HepG2 (cell line): Measurements from ENCODE around the gene CHST4. TPM values are rescaled to one million over a fixed set of nuclear protein-coding genes. Genes with fewer than 3 reads are reported as not detected.

Experiments used
- ATAC-seq: fragments of 200-7000 bp; cut with Tn5 transposase; 3 replicates; pipeline ENCODE4 v1.9.1; 2020; ENCODE audit warnings: mild to moderate bottlenecking, moderate library complexity
- BruUV-seq: library from RNA; stranded (reverse); fragments of 400-500 nt; replicated peaks from 2 replicates; lab custom pipeline; 2021; lab: Mats Ljungman, UMichigan
- CTCF ChIA-PET: fragments of 300-600 bp; formaldehyde crosslinking; extraction: SDS; loops from one replicate; lab custom pipeline; 2021; ENCODE audit warnings: low total read pairs, inconsistent platforms, low intra/inter-chr PET ratio; lab: Yijun Ruan, JAX
- POLR2A ChIA-PET: fragments of 350-600 bp; sonication (Branson Sonifier 250); formaldehyde crosslinking; loops from one replicate; lab custom pipeline; 2020; ENCODE audit warnings: antibody characterized with exemption, inconsistent platforms; lab: Yijun Ruan, JAX
- DNase-seq: peaks from one replicate; pipeline ENCODE4 v3.0.0-alpha.2; 2015; ENCODE audit warnings: low spot score
- FAIRE-seq: peaks from 3 replicates; lab custom pipeline; 2011; peaks lifted over from hg19 to GRCh38; lab: Jason Lieb, UNC
- H2AFZ ChIP-seq: one replicate; pipeline ENCODE4 v1.6.1; 2011; ENCODE audit warnings: low read length, inconsistent platforms
- H3K27ac ChIP-seq: fragments of 300-600 bp; 3 replicates; pipeline ENCODE4 v1.8.0; 2011; ENCODE audit warnings: mixed run types, mild to moderate bottlenecking, mixed read lengths, low read length, inconsistent platforms; ENCODE audit not compliant: insufficient read depth; ENCODE audit errors: extremely low read length
- H3K27me3 ChIP-seq, 2 experiments: fragments of 200-600 bp in 1 of 2; 2 replicates in 1 of 2; 3 replicates in 1 of 2; pipeline versions ENCODE4 v1.6.0 to v1.8.0; 2011; ENCODE audit warnings: low read length in 2 of 2, mild to moderate bottlenecking in 2 of 2, moderate library complexity in 2 of 2, inconsistent platforms in 1 of 2; ENCODE audit not compliant: insufficient read depth in 2 of 2, control insufficient read depth in 1 of 2
- H3K36me3 ChIP-seq, 2 experiments: fragments of 200-600 bp in 1 of 2; replicated peaks in 1 of 2; 2 replicates in 1 of 2; 3 replicates in 1 of 2; pipeline versions ENCODE4 v1.5.1 to v1.8.0; 2011; ENCODE audit warnings: low read length in 2 of 2, inconsistent platforms in 1 of 2; ENCODE audit not compliant: insufficient read depth in 2 of 2, control insufficient read depth in 1 of 2
- H3K4me1 ChIP-seq: 2 replicates; pipeline ENCODE4 v1.5.1; 2012; ENCODE audit warnings: low read length, inconsistent platforms; ENCODE audit not compliant: insufficient read depth
- H3K4me2 ChIP-seq: 2 replicates; pipeline ENCODE4 v1.6.0; 2011; ENCODE audit warnings: low read depth, low read length, inconsistent platforms
- H3K4me3 ChIP-seq, 3 experiments: fragments of 200-600 bp in 1 of 3; sonication (generic), shearing (Covaris generic) in 1 of 3; replicated peaks in 1 of 3; 2 replicates each; pipeline ENCODE4 v1.5.1; 2011 to 2016; ENCODE audit warnings: low read length in 3 of 3, inconsistent platforms in 2 of 3, low read depth in 2 of 3, mild to moderate bottlenecking in 2 of 3, control low read depth in 1 of 3, mixed read lengths in 1 of 3; ENCODE audit not compliant: insufficient read depth in 1 of 3
- H3K79me2 ChIP-seq: one replicate; pipeline ENCODE4 v1.6.1; 2011; ENCODE audit warnings: low read length, inconsistent platforms; ENCODE audit not compliant: insufficient read depth
- H3K9ac ChIP-seq: 2 replicates; pipeline ENCODE4 v1.6.0; 2011; ENCODE audit warnings: mild to moderate bottlenecking, low read depth, low read length, inconsistent platforms; ENCODE audit not compliant: insufficient read depth
- H3K9me3 ChIP-seq: 2 replicates; pipeline ENCODE4 v1.5.1; 2012; ENCODE audit warnings: mild to moderate bottlenecking, low read length
- H4K20me1 ChIP-seq: 2 replicates; pipeline ENCODE4 v1.6.0; 2011; ENCODE audit warnings: inconsistent platforms, mild to moderate bottlenecking, low read length, moderate library complexity; ENCODE audit not compliant: insufficient read depth
- CEBPB ChIP-seq: IDR thresholded peaks from 2 replicates; pipeline ENCODE4 v1.6.1; 2011; ENCODE audit warnings: low read depth, low read length, improper control_type of control experiment, borderline replicate concordance
- CEBPG ChIP-seq: IDR thresholded peaks from 2 replicates; pipeline ENCODE4 v1.6.1; 2016
- FOSL2 ChIP-seq: sonication (generic); formaldehyde crosslinking; IDR thresholded peaks from 2 replicates; pipeline ENCODE4 v1.4.0; 2020; ENCODE audit warnings: missing genetic modification reagents
- GPN1 ChIP-seq: sonication (generic); formaldehyde crosslinking; IDR thresholded peaks from 2 replicates; pipeline ENCODE4 v1.5.1; 2020; ENCODE audit warnings: missing genetic modification reagents, borderline replicate concordance
- MED13 ChIP-seq: sonication (generic); formaldehyde crosslinking; IDR thresholded peaks from 2 replicates; pipeline ENCODE4 v1.5.0; 2020; ENCODE audit warnings: missing genetic modification reagents
- NFE2L2 ChIP-seq: fragments of 150-350 bp; IDR thresholded peaks from 2 replicates; pipeline ENCODE4 v1.6.1; 2014; ENCODE audit warnings: low read length
- SP1 ChIP-seq, 2 experiments: fragments of 450-650 bp in 1 of 2; sonication (generic) in 1 of 2; formaldehyde crosslinking in 1 of 2; IDR thresholded peaks; 2 replicates each; pipeline versions ENCODE4 v1.4.0 to v1.6.1; 2016 to 2020; ENCODE audit warnings: missing genetic modification reagents in 1 of 2
- WGBS: methylation state at CpG from one replicate; pipeline ENCODE4 v1.1.6; 2017; ENCODE audit warnings: low lambda C conversion rate; 5-methylcytosine and 5-hydroxymethylcytosine counted together
- in situ Hi-C: cut with HindIII; loops from 2 replicates; pipeline ENCODE4 v1.10.0; 2017; ENCODE audit warnings: low pct_unique_long_range_greater_than_20kb; ENCODE audit not compliant: extremely low pct_ligation_motif_present
- intact Hi-C: fragments of 100-400 bp; cut with micrococcal nuclease; formaldehyde crosslinking; loops from one replicate; pipeline ENCODE4 v1.10.0; 2022; ENCODE audit not compliant: unreplicated experiment
- polyA plus RNA-seq, 8 experiments: library from polyadenylated mRNA; depleted of rRNA in 3 of 8; stranded (reverse) in 7 of 8; unstranded in 1 of 8; fragments of >200 nt; fragmentation: Illumina TruSeq in 4 of 8; extraction: Trizol in 4 of 8; gene quantifications; 2 replicates each; pipeline versions ENCODE4 v1.2.1 to v1.2.3, GENCODE V29; 2011 to 2016; ENCODE audit warnings: low read depth in 4 of 8, missing spikeins in 1 of 8, mixed read lengths in 1 of 8; ENCODE audit not compliant: insufficient read depth in 1 of 8
- total RNA-seq, 5 experiments: library from RNA; depleted of rRNA; stranded (reverse); fragments of >200 nt; fragmentation: Illumina TruSeq; extraction: Trizol; gene quantifications; 2 replicates each; pipeline ENCODE4 v1.2.3, GENCODE V29; 2016; ENCODE audit warnings: low read depth in 1 of 5
- TF ChIP-seq, protein P1 (sequence below), 2 experiments: fragments of 450-650 bp in 1 of 2; sonication (generic) in 1 of 2; formaldehyde crosslinking; IDR thresholded peaks; 2 replicates each; pipeline versions ENCODE4 v1.5.0 to v1.8.0; 2020 to 2022; ENCODE audit warnings: mild to moderate bottlenecking in 1 of 2, missing genetic modification reagents in 1 of 2

CHST4 gene
- total and polyA plus RNA-seq, 2 of the 13 experiments (the other 11 are each of a cell fraction or from before 2014, with no cell fraction given), result not detected

DNA sequence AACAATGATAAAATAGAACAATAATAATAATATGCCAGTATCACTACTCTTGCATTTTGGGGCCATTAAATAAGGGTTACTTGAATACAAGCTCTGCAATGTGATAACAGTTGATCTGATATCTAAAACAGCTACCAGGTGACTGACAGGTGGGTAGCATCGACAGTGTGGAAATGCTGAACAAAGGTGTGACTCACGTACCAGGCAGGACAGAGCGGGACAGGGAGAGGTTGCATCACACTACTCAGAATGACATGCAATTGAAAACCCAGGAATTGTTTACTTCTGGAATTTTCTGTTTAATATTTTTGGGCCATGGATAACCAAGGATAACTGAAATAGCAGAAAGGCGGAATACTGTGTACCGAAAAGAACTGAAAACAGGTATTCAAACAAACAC is 21.3 kb upstream of the CHST4 start:
- no peaks in the 10 kb centered on the region for H3K27me3 ChIP-seq
- CTCF ChIA-PET, result no interaction called here
- H3K9me3 ChIP-seq, result no peaks in the 10 kb centered on the region
- WGBS, result 34% methylated on average over 5 of the region's 5 CpGs
- no peak overlapping the region for H2AFZ ChIP-seq
- H4K20me1 ChIP-seq, result no peaks in the 10 kb centered on the region
- no peak for ATAC-seq
- FAIRE-seq, result no peak
- H3K27ac ChIP-seq, result no peak overlapping the region
- peak; percentile 39; the same call in 1 of the 2 replicates for TF ChIP-seq CEBPG (CRISPR knock-in tag)
- peak; percentile 69 for TF ChIP-seq FOSL2 (CRISPR knock-in tag)
- TF ChIP-seq, protein P1, sequence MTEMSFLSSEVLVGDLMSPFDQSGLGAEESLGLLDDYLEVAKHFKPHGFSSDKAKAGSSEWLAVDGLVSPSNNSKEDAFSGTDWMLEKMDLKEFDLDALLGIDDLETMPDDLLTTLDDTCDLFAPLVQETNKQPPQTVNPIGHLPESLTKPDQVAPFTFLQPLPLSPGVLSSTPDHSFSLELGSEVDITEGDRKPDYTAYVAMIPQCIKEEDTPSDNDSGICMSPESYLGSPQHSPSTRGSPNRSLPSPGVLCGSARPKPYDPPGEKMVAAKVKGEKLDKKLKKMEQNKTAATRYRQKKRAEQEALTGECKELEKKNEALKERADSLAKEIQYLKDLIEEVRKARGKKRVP (CRISPR knock-in tag; IDR thresholded peaks at IDR 0.05), result peak in 1 of 2 experiments; percentile 52; a peak in 1 of 4 replicates
- no peak for TF ChIP-seq GPN1 (CRISPR knock-in tag)
- TF ChIP-seq SP1 (IDR thresholded peaks at IDR 0.05), result no peak
- no peak for TF ChIP-seq SP1 (CRISPR knock-in tag; IDR thresholded peaks at IDR 0.05)
- TF ChIP-seq CEBPB, result peak; percentile 83; the same call in 1 of the 2 replicates
- TF ChIP-seq, all 625 proteins: peak for 4
- H3K4me1 ChIP-seq, result no peaks in the 10 kb centered on the region
- H3K36me3 ChIP-seq, result no peaks in the 10 kb centered on the region
- H3K4me3 ChIP-seq, result no peak overlapping the region
- DNase-seq, result no peak
- POLR2A ChIA-PET, result no interaction called here
- in situ Hi-C loops (loop anchor here (5.0 kb wide), 2 partner anchors 32 to 93 kb away; no protein-coding TSS in a partner anchor), intact Hi-C loops (loop anchor here (5.0 kb wide), 1 partner anchor 32 kb away; no protein-coding TSS in a partner anchor)
- no peak overlapping the region for H3K9ac ChIP-seq
- no peaks in the 10 kb centered on the region for H3K79me2 ChIP-seq
- no TSS peak for BruUV-seq
- no peak overlapping the region for H3K4me2 ChIP-seq

DNA sequence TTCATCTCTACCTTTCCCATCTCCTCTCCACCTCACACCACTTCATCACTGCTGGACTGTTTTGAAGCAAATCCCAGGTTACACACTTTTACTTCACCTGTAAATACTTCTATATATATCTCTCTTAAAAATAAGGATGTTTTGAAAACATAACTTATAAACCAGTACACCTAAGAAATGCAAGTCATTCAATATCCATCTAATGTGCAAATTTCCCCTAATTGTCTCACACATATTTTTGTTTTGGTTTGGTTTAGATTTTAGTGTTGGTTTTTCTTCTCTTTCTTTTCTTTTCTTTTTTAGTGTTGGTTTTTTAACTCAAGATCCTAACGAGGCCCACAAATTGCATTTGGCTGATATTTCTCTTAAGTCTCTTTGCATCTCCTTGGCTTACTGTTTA is 19.2 kb upstream of the CHST4 start:
- ChIA-PET POLR2A (no interaction called here), CTCF (no interaction called here)
- WGBS, result 0% methylated on average over 1 of the region's 1 CpG
- FAIRE-seq (no peak), ATAC-seq (no peak), DNase-seq (no peak)
- H3K9me3 ChIP-seq, result no peaks in the 10 kb centered on the region
- no TSS peak for BruUV-seq
- no peaks in the 10 kb centered on the region for H3K36me3 ChIP-seq
- H2AFZ ChIP-seq, result no peak overlapping the region
- in situ Hi-C loops (no loop called here), intact Hi-C loops (no loop called here)
- H3K79me2 ChIP-seq, result no peaks in the 10 kb centered on the region
- H3K4me2 ChIP-seq, result no peak overlapping the region
- no peak overlapping the region for H3K9ac ChIP-seq
- no peak overlapping the region for H3K4me3 ChIP-seq
- no peaks in the 10 kb centered on the region for H4K20me1 ChIP-seq
- no peaks in the 10 kb centered on the region for H3K4me1 ChIP-seq
- no peak overlapping the region for H3K27ac ChIP-seq
- peaks cover 0 to 9% of the 10 kb centered on the region in 2 experiments; a peak in 1 of 5 replicates for H3K27me3 ChIP-seq
- TF ChIP-seq NFE2L2 (peak; percentile 68), MED13 (CRISPR knock-in tag) (no peak)
